ENCODE results near the gene MAD1L1. TPM values are rescaled to one million over a fixed set of nuclear protein-coding genes. Genes with fewer than 3 reads are reported as not detected.

Gene MAD1L1
- total and polyA plus RNA-seq, 2 donors (not counting 3 experiments of a cell fraction or from before 2014, with no cell fraction given): 34.1 to 42.3 TPM

- Histone ChIP-seq H3K9me1 (replicated peaks; ENCODE audit: control insufficient read depth, extremely low read depth, insufficient read depth, low read length) (no peaks in the 10 kb centered on the region), H3K27ac (ENCODE audit: insufficient read depth, low read depth, low read length) (no peak overlapping the region), H4K20me1 (replicated peaks; ENCODE audit: control insufficient read depth, extremely low read depth, insufficient read depth, low read length) (no peaks in the 10 kb centered on the region), H3K4me1 (ENCODE audit: control insufficient read depth, extremely low read depth, insufficient read depth, low read length) (peaks cover 6% of the 10 kb centered on the region), H3K9ac (replicated peaks; ENCODE audit: extremely low read depth, insufficient read depth, low read length) (no peak overlapping the region), H3K79me2 (ENCODE audit: control insufficient read depth, insufficient read depth, low read length) (no peaks in the 10 kb centered on the region), H2AFZ (ENCODE audit: low read depth, low read length) (no peak overlapping the region), H3K9me3 (replicated peaks; ENCODE audit: control insufficient read depth, insufficient read depth, low read length) (no peaks in the 10 kb centered on the region), H3K4me2 (ENCODE audit: insufficient read depth, low read length) (no peak overlapping the region), H3K27me3 (ENCODE audit: control insufficient read depth in 2 of 2, insufficient read depth in 2 of 2, low read length in 2 of 2) (no peaks in the 10 kb centered on the region), H3K36me3 (ENCODE audit: control insufficient read depth in 2 of 2, extremely low read depth in 1 of 2, insufficient read depth in 2 of 2, low read length in 2 of 2) (no peaks in the 10 kb centered on the region), H3K4me3 (replicated peaks in 1 of 3; ENCODE audit: insufficient read depth in 1 of 3, low read depth in 1 of 3, low read length in 3 of 3) (no peak overlapping the region)
- no peak for TF ChIP-seq CTCF (IDR thresholded peaks at IDR 0.05; ENCODE audit: extremely low read depth in 1 of 2, insufficient read depth in 1 of 2, low read depth in 1 of 2, low read length in 2 of 2)
- no peak for TF ChIP-seq FOS (IDR thresholded peaks at IDR 0.05; ENCODE audit: borderline replicate concordance, insufficient read depth, low read length)
- no TSS peak for BruUV-seq (replicated peaks)
- POLR2A ChIA-PET: no interaction called here
- CTCF ChIA-PET: interaction anchor here (1.6 kb wide), 1 partner anchor 46 kb away, joined by 5 read pairs; no protein-coding TSS in a partner anchor
- FAIRE-seq (no peak), DNase-seq (ENCODE audit: low read depth, low spot score) (no peak)
- dilution Hi-C loops (cut with MboI; ENCODE audit: extremely low pct_ligation_motif_present, low sequenced_read_pairs): no loop called here
- intact Hi-C loops (cut with micrococcal nuclease): no loop called here
Measured at GRCh38 chr7:2062648-2063047, 170.1 kb downstream of the MAD1L1 start.

- Histone ChIP-seq H3K27me3 (ENCODE audit: control insufficient read depth in 2 of 2, insufficient read depth in 2 of 2, low read length in 2 of 2) (no peaks in the 10 kb centered on the region), H3K9me3 (replicated peaks; ENCODE audit: control insufficient read depth, insufficient read depth, low read length) (no peaks in the 10 kb centered on the region), H2AFZ (ENCODE audit: low read depth, low read length) (no peak overlapping the region), H3K4me3 (replicated peaks in 1 of 3; ENCODE audit: insufficient read depth in 1 of 3, low read depth in 1 of 3, low read length in 3 of 3) (no peak overlapping the region), H3K36me3 (ENCODE audit: control insufficient read depth in 2 of 2, extremely low read depth in 1 of 2, insufficient read depth in 2 of 2, low read length in 2 of 2) (no peaks in the 10 kb centered on the region), H4K20me1 (replicated peaks; ENCODE audit: control insufficient read depth, extremely low read depth, insufficient read depth, low read length) (no peaks in the 10 kb centered on the region), H3K79me2 (ENCODE audit: control insufficient read depth, insufficient read depth, low read length) (no peaks in the 10 kb centered on the region), H3K9ac (replicated peaks; ENCODE audit: extremely low read depth, insufficient read depth, low read length) (no peak overlapping the region), H3K4me1 (ENCODE audit: control insufficient read depth, extremely low read depth, insufficient read depth, low read length) (peaks cover 6% of the 10 kb centered on the region), H3K4me2 (ENCODE audit: insufficient read depth, low read length) (no peak overlapping the region), H3K9me1 (replicated peaks; ENCODE audit: control insufficient read depth, extremely low read depth, insufficient read depth, low read length) (no peaks in the 10 kb centered on the region), H3K27ac (ENCODE audit: insufficient read depth, low read depth, low read length) (no peak overlapping the region)
- dilution Hi-C loops (cut with MboI; ENCODE audit: extremely low pct_ligation_motif_present, low sequenced_read_pairs): no loop called here
- TF ChIP-seq JUN (IDR thresholded peaks at IDR 0.05; ENCODE audit: borderline replicate concordance, insufficient read depth, insufficient read length, low read depth): no peak
- TF ChIP-seq GATA2 (IDR thresholded peaks at IDR 0.05; ENCODE audit: insufficient read depth, insufficient read length, low read depth, low read length): no peak
- TF ChIP-seq CTCF (IDR thresholded peaks at IDR 0.05; ENCODE audit: extremely low read depth in 1 of 2, insufficient read depth in 1 of 2, low read depth in 1 of 2, low read length in 2 of 2): no peak
- TF ChIP-seq EZH2 (IDR thresholded peaks at IDR 0.05; ENCODE audit: borderline replicate concordance, low read depth, low read length, severe bottlenecking): no peak
- no peak for TF ChIP-seq MYC (IDR thresholded peaks at IDR 0.05; ENCODE audit: low read depth, low read length)
- TF ChIP-seq POLR2AphosphoS5 (IDR thresholded peaks at IDR 0.05; ENCODE audit: insufficient read depth, low read depth, low read length): no peak
- TF ChIP-seq POLR2A (IDR thresholded peaks at IDR 0.05; ENCODE audit: low read depth, low read length): no peak
- no peak for TF ChIP-seq FOS (IDR thresholded peaks at IDR 0.05; ENCODE audit: borderline replicate concordance, insufficient read depth, low read length)
- no peak for TF ChIP-seq MAX (IDR thresholded peaks at IDR 0.05; ENCODE audit: insufficient read depth, insufficient read length)
- BruUV-seq (replicated peaks): no TSS peak
- CTCF ChIA-PET: no interaction called here
- POLR2A ChIA-PET: no interaction called here
- FAIRE-seq: no peak
- intact Hi-C loops (cut with micrococcal nuclease): no loop called here
- DNase-seq (ENCODE audit: low read depth, low spot score): no peak
Measured at GRCh38 chr7:2060701-2061100, 172.0 kb downstream of the MAD1L1 start.
